ENCODE results near the gene BCKDHB. TPM values are rescaled to one million over a fixed set of nuclear protein-coding genes. Genes with fewer than 3 reads are reported as not detected.

BCKDHB gene
- total and polyA plus RNA-seq, 2 donors (not counting 3 experiments of a cell fraction or from before 2014, with no cell fraction given) = 5.6 to 12.2 TPM

- Histone ChIP-seq H3K9ac (replicated peaks; ENCODE audit: extremely low read depth, insufficient read depth, low read length) (no peak overlapping the region), H3K4me1 (ENCODE audit: control insufficient read depth, extremely low read depth, insufficient read depth, low read length) (peaks cover 4% of the 10 kb centered on the region), H4K20me1 (replicated peaks; ENCODE audit: control insufficient read depth, extremely low read depth, insufficient read depth, low read length) (no peaks in the 10 kb centered on the region), H3K36me3 (ENCODE audit: control insufficient read depth in 2 of 2, extremely low read depth in 1 of 2, insufficient read depth in 2 of 2, low read length in 2 of 2) (no peaks in the 10 kb centered on the region), H3K9me3 (replicated peaks; ENCODE audit: control insufficient read depth, insufficient read depth, low read length) (no peaks in the 10 kb centered on the region), H3K4me3 (replicated peaks in 1 of 3; ENCODE audit: insufficient read depth in 1 of 3, low read depth in 1 of 3, low read length in 3 of 3) (no peak overlapping the region), H3K27ac (ENCODE audit: insufficient read depth, low read depth, low read length) (no peak overlapping the region), H3K27me3 (ENCODE audit: control insufficient read depth in 2 of 2, insufficient read depth in 2 of 2, low read length in 2 of 2) (no peaks in the 10 kb centered on the region), H3K9me1 (replicated peaks; ENCODE audit: control insufficient read depth, extremely low read depth, insufficient read depth, low read length) (no peaks in the 10 kb centered on the region), H3K79me2 (ENCODE audit: control insufficient read depth, insufficient read depth, low read length) (no peaks in the 10 kb centered on the region), H2AFZ (ENCODE audit: low read depth, low read length) (no peak overlapping the region), H3K4me2 (ENCODE audit: insufficient read depth, low read length) (no peak overlapping the region)
- intact Hi-C loops (cut with micrococcal nuclease) (loop anchor here (10.0 kb wide), 1 partner anchor 621 kb away; no protein-coding TSS in a partner anchor), dilution Hi-C loops (cut with MboI; ENCODE audit: extremely low pct_ligation_motif_present, low sequenced_read_pairs) (no loop called here)
- TF ChIP-seq MYC (IDR thresholded peaks at IDR 0.05; ENCODE audit: low read depth, low read length) (no peak), GATA2 (IDR thresholded peaks at IDR 0.05; ENCODE audit: insufficient read depth, insufficient read length, low read depth, low read length) (no peak), POLR2AphosphoS5 (IDR thresholded peaks at IDR 0.05; ENCODE audit: insufficient read depth, low read depth, low read length) (no peak), POLR2A (IDR thresholded peaks at IDR 0.05; ENCODE audit: low read depth, low read length) (no peak), EZH2 (IDR thresholded peaks at IDR 0.05; ENCODE audit: borderline replicate concordance, low read depth, low read length, severe bottlenecking) (no peak), JUN (IDR thresholded peaks at IDR 0.05; ENCODE audit: borderline replicate concordance, insufficient read depth, insufficient read length, low read depth) (no peak), FOS (IDR thresholded peaks at IDR 0.05; ENCODE audit: borderline replicate concordance, insufficient read depth, low read length) (no peak), CTCF (IDR thresholded peaks at IDR 0.05; ENCODE audit: extremely low read depth in 1 of 2, insufficient read depth in 1 of 2, low read depth in 1 of 2, low read length in 2 of 2) (no peak), MAX (IDR thresholded peaks at IDR 0.05; ENCODE audit: insufficient read depth, insufficient read length) (no peak)
- CTCF ChIA-PET = interaction anchor here (0.8 to 1.3 kb wide), 2 partner anchors 20 to 30 kb away, joined by 3 to 5 read pairs; no protein-coding TSS in a partner anchor
- no peak for DNase-seq (ENCODE audit: low read depth, low spot score)
- BruUV-seq (replicated peaks) = no TSS peak
- POLR2A ChIA-PET = no interaction called here
- FAIRE-seq = no peak
Observed at GRCh38 chr6:80333342-80333741, 226.9 kb downstream of the BCKDHB start.

Data from endothelial cell of umbilical vein (primary cell).